ENCODE measurements around the gene PRKCZ.

Gene PRKCZ

GRCh38 chr1:2154022-2154421 is 103.8 kb downstream of the PRKCZ start:
- Histone ChIP-seq H3K4me3 (ENCODE audit: low read depth in 1 of 2, low read length in 2 of 2) (no peak overlapping the region), H3K9ac (ENCODE audit: low read length) (no peak overlapping the region), H3K9me3 (ENCODE audit: low read length) (no peaks in the 10 kb centered on the region), H3K4me1 (ENCODE audit: insufficient read depth, low read length) (no peaks in the 10 kb centered on the region), H3K36me3 (ENCODE audit: insufficient read depth, low read length) (no peaks in the 10 kb centered on the region), H3K27me3 (ENCODE audit: control insufficient read depth in 1 of 2, insufficient read depth in 2 of 2, low read length in 2 of 2) (no peaks in the 10 kb centered on the region), H3K27ac (ENCODE audit: low read depth, low read length) (no peak overlapping the region)

GRCh38 chr1:2155147-2155598 is 105.0 kb downstream of the PRKCZ start:
- Histone ChIP-seq H3K9me3 (ENCODE audit: low read length) (no peaks in the 10 kb centered on the region), H3K4me1 (ENCODE audit: insufficient read depth, low read length) (no peaks in the 10 kb centered on the region), H3K27ac (ENCODE audit: low read depth, low read length) (no peak overlapping the region), H3K9ac (ENCODE audit: low read length) (no peak overlapping the region), H3K27me3 (ENCODE audit: control insufficient read depth in 1 of 2, insufficient read depth in 2 of 2, low read length in 2 of 2) (no peaks in the 10 kb centered on the region), H3K36me3 (ENCODE audit: insufficient read depth, low read length) (no peaks in the 10 kb centered on the region), H3K4me3 (ENCODE audit: low read depth in 1 of 2, low read length in 2 of 2) (no peak overlapping the region)

GRCh38 chr1:2155788-2156187 is 105.6 kb downstream of the PRKCZ start:
- no peaks in the 10 kb centered on the region for H3K36me3 ChIP-seq (ENCODE audit: insufficient read depth, low read length)

GRCh38 chr1:2156866-2157265 is 106.7 kb downstream of the PRKCZ start:
- no peak overlapping the region for H3K4me3 ChIP-seq (ENCODE audit: low read depth in 1 of 2, low read length in 2 of 2)
- no peaks in the 10 kb centered on the region for H3K27me3 ChIP-seq (ENCODE audit: control insufficient read depth in 1 of 2, insufficient read depth in 2 of 2, low read length in 2 of 2)
- no peak overlapping the region for H3K9ac ChIP-seq (ENCODE audit: low read length)
- no peaks in the 10 kb centered on the region for H3K9me3 ChIP-seq (ENCODE audit: low read length)
- H3K4me1 ChIP-seq (ENCODE audit: insufficient read depth, low read length): no peaks in the 10 kb centered on the region
- H3K27ac ChIP-seq (ENCODE audit: low read depth, low read length): no peak overlapping the region
- no peaks in the 10 kb centered on the region for H3K36me3 ChIP-seq (ENCODE audit: insufficient read depth, low read length)

More at GRCh38 chr1:2155788-2156187, 105.6 kb downstream of the PRKCZ start:
- Histone ChIP-seq H3K27ac (ENCODE audit: low read depth, low read length) (no peak overlapping the region), H3K9ac (ENCODE audit: low read length) (no peak overlapping the region), H3K4me3 (ENCODE audit: low read depth in 1 of 2, low read length in 2 of 2) (no peak overlapping the region), H3K9me3 (ENCODE audit: low read length) (no peaks in the 10 kb centered on the region), H3K27me3 (ENCODE audit: control insufficient read depth in 1 of 2, insufficient read depth in 2 of 2, low read length in 2 of 2) (no peaks in the 10 kb centered on the region), H3K4me1 (ENCODE audit: insufficient read depth, low read length) (no peaks in the 10 kb centered on the region)

- Histone ChIP-seq H3K27me3 (ENCODE audit: control insufficient read depth in 1 of 2, insufficient read depth in 2 of 2, low read length in 2 of 2) (no peaks in the 10 kb centered on the region), H3K36me3 (ENCODE audit: insufficient read depth, low read length) (no peaks in the 10 kb centered on the region), H3K9me3 (ENCODE audit: low read length) (no peaks in the 10 kb centered on the region), H3K4me3 (ENCODE audit: low read depth in 1 of 2, low read length in 2 of 2) (no peak overlapping the region), H3K4me1 (ENCODE audit: insufficient read depth, low read length) (no peaks in the 10 kb centered on the region), H3K9ac (ENCODE audit: low read length) (no peak overlapping the region), H3K27ac (ENCODE audit: low read depth, low read length) (no peak overlapping the region)
Measured at GRCh38 chr1:2157856-2158255, 107.6 kb downstream of the PRKCZ start.

GRCh38 chr1:2158272-2158671 is 108.1 kb downstream of the PRKCZ start:
- Histone ChIP-seq H3K9ac (ENCODE audit: low read length) (no peak overlapping the region), H3K9me3 (ENCODE audit: low read length) (no peaks in the 10 kb centered on the region), H3K27me3 (ENCODE audit: control insufficient read depth in 1 of 2, insufficient read depth in 2 of 2, low read length in 2 of 2) (no peaks in the 10 kb centered on the region), H3K27ac (ENCODE audit: low read depth, low read length) (no peak overlapping the region), H3K4me1 (ENCODE audit: insufficient read depth, low read length) (no peaks in the 10 kb centered on the region), H3K36me3 (ENCODE audit: insufficient read depth, low read length) (no peaks in the 10 kb centered on the region), H3K4me3 (ENCODE audit: low read depth in 1 of 2, low read length in 2 of 2) (no peak overlapping the region)

GRCh38 chr1:2159124-2159523 is 108.9 kb downstream of the PRKCZ start:
- H3K4me3 ChIP-seq (ENCODE audit: low read depth in 1 of 2, low read length in 2 of 2): no peak overlapping the region
- H3K27me3 ChIP-seq (ENCODE audit: control insufficient read depth in 1 of 2, insufficient read depth in 2 of 2, low read length in 2 of 2): no peaks in the 10 kb centered on the region
- no peaks in the 10 kb centered on the region for H3K9me3 ChIP-seq (ENCODE audit: low read length)
- H3K36me3 ChIP-seq (ENCODE audit: insufficient read depth, low read length): no peaks in the 10 kb centered on the region
- no peaks in the 10 kb centered on the region for H3K4me1 ChIP-seq (ENCODE audit: insufficient read depth, low read length)
- H3K27ac ChIP-seq (ENCODE audit: low read depth, low read length): no peak overlapping the region
- no peak overlapping the region for H3K9ac ChIP-seq (ENCODE audit: low read length)

- no peak overlapping the region for H3K27ac ChIP-seq (ENCODE audit: low read depth, low read length)
Measured at GRCh38 chr1:2160451-2161300, 110.5 kb downstream of the PRKCZ start.

GRCh38 chr1:2163205-2163604 is 113.0 kb downstream of the PRKCZ start:
- no peak overlapping the region for H3K4me3 ChIP-seq (ENCODE audit: low read depth in 1 of 2, low read length in 2 of 2)
- H3K36me3 ChIP-seq (ENCODE audit: insufficient read depth, low read length): no peaks in the 10 kb centered on the region
- no peaks in the 10 kb centered on the region for H3K27me3 ChIP-seq (ENCODE audit: control insufficient read depth in 1 of 2, insufficient read depth in 2 of 2, low read length in 2 of 2)
- no peak overlapping the region for H3K27ac ChIP-seq (ENCODE audit: low read depth, low read length)
- no peak overlapping the region for H3K9ac ChIP-seq (ENCODE audit: low read length)
- H3K4me1 ChIP-seq (ENCODE audit: insufficient read depth, low read length): no peaks in the 10 kb centered on the region
- H3K9me3 ChIP-seq (ENCODE audit: low read length): no peaks in the 10 kb centered on the region

More at GRCh38 chr1:2160451-2161300, 110.5 kb downstream of the PRKCZ start:
- no peaks in the 10 kb centered on the region for H3K36me3 ChIP-seq (ENCODE audit: insufficient read depth, low read length)
- H3K9me3 ChIP-seq (ENCODE audit: low read length): no peaks in the 10 kb centered on the region
- H3K4me3 ChIP-seq (ENCODE audit: low read depth in 1 of 2, low read length in 2 of 2): no peak overlapping the region
- no peaks in the 10 kb centered on the region for H3K4me1 ChIP-seq (ENCODE audit: insufficient read depth, low read length)
- H3K9ac ChIP-seq (ENCODE audit: low read length): no peak overlapping the region
- H3K27me3 ChIP-seq (ENCODE audit: control insufficient read depth in 1 of 2, insufficient read depth in 2 of 2, low read length in 2 of 2): no peaks in the 10 kb centered on the region

- Histone ChIP-seq H3K4me1 (ENCODE audit: insufficient read depth, low read length) (no peaks in the 10 kb centered on the region), H3K9ac (ENCODE audit: low read length) (no peak overlapping the region), H3K27ac (ENCODE audit: low read depth, low read length) (no peak overlapping the region), H3K9me3 (ENCODE audit: low read length) (no peaks in the 10 kb centered on the region), H3K36me3 (ENCODE audit: insufficient read depth, low read length) (no peaks in the 10 kb centered on the region), H3K4me3 (ENCODE audit: low read depth in 1 of 2, low read length in 2 of 2) (no peak overlapping the region), H3K27me3 (ENCODE audit: control insufficient read depth in 1 of 2, insufficient read depth in 2 of 2, low read length in 2 of 2) (no peaks in the 10 kb centered on the region)
Measured at GRCh38 chr1:2165646-2166045, 115.4 kb downstream of the PRKCZ start.

- H3K27ac ChIP-seq (ENCODE audit: low read depth, low read length): no peak overlapping the region
- no peaks in the 10 kb centered on the region for H3K36me3 ChIP-seq (ENCODE audit: insufficient read depth, low read length)
- H3K4me1 ChIP-seq (ENCODE audit: insufficient read depth, low read length): no peaks in the 10 kb centered on the region
- H3K9ac ChIP-seq (ENCODE audit: low read length): no peak overlapping the region
- H3K9me3 ChIP-seq (ENCODE audit: low read length): no peaks in the 10 kb centered on the region
- no peaks in the 10 kb centered on the region for H3K27me3 ChIP-seq (ENCODE audit: control insufficient read depth in 1 of 2, insufficient read depth in 2 of 2, low read length in 2 of 2)
- H3K4me3 ChIP-seq (ENCODE audit: low read depth in 1 of 2, low read length in 2 of 2): no peak overlapping the region
Measured at GRCh38 chr1:2166254-2166653, 116.0 kb downstream of the PRKCZ start.

GRCh38 chr1:2166695-2167094 is 116.5 kb downstream of the PRKCZ start:
- no peaks in the 10 kb centered on the region for H3K9me3 ChIP-seq (ENCODE audit: low read length)
- no peak overlapping the region for H3K27ac ChIP-seq (ENCODE audit: low read depth, low read length)
- H3K27me3 ChIP-seq (ENCODE audit: control insufficient read depth in 1 of 2, insufficient read depth in 2 of 2, low read length in 2 of 2): no peaks in the 10 kb centered on the region
- H3K9ac ChIP-seq (ENCODE audit: low read length): no peak overlapping the region
- H3K36me3 ChIP-seq (ENCODE audit: insufficient read depth, low read length): no peaks in the 10 kb centered on the region
- no peaks in the 10 kb centered on the region for H3K4me1 ChIP-seq (ENCODE audit: insufficient read depth, low read length)
- H3K4me3 ChIP-seq (ENCODE audit: low read depth in 1 of 2, low read length in 2 of 2): no peak overlapping the region
